Measurements from ENCODE around the gene RFX8. TPM values are rescaled to one million over a fixed set of nuclear protein-coding genes. Genes with fewer than 3 reads are reported as not detected.

RFX8 gene
- total and polyA plus RNA-seq, 2 of the 8 experiments (the other 6 are each of a cell fraction or from before 2014, with no cell fraction given): 0.60 to 0.97 TPM

DNA sequence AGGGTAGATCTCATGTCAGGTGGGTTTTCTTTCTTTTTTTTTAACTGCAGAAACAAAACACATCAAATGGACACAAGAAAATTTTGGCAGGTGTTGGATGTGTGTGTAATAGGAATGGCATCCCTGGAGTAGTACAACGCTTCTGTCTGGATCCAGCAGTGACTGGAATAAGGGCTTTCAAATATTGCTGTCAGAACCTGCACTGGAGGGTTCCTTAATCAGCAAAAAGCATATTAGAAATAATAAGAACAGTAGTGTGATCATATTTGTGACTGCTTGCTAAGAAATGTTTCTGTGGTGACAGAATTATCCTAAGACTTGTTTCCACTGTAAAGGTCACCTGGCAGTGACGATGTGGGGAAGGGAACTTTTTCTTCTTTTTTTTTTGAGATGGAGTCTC lies 118.4 kb downstream of the RFX8 start (continued):
- TF ChIP-seq SUZ12 (IDR thresholded peaks at IDR 0.05; ENCODE audit: low read length): no peak
- no peak for TF ChIP-seq SP4 (IDR thresholded peaks at IDR 0.05; ENCODE audit: low read length)
- TF ChIP-seq, protein P1, sequence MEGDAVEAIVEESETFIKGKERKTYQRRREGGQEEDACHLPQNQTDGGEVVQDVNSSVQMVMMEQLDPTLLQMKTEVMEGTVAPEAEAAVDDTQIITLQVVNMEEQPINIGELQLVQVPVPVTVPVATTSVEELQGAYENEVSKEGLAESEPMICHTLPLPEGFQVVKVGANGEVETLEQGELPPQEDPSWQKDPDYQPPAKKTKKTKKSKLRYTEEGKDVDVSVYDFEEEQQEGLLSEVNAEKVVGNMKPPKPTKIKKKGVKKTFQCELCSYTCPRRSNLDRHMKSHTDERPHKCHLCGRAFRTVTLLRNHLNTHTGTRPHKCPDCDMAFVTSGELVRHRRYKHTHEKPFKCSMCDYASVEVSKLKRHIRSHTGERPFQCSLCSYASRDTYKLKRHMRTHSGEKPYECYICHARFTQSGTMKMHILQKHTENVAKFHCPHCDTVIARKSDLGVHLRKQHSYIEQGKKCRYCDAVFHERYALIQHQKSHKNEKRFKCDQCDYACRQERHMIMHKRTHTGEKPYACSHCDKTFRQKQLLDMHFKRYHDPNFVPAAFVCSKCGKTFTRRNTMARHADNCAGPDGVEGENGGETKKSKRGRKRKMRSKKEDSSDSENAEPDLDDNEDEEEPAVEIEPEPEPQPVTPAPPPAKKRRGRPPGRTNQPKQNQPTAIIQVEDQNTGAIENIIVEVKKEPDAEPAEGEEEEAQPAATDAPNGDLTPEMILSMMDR (IDR thresholded peaks at IDR 0.05; ENCODE audit: control extremely low read depth in 1 of 3, insufficient read depth in 1 of 3, low read depth in 1 of 3, low read length in 3 of 3): no peak

Measured in H1 (cell line).